GM13977 (cell line): Measurements from ENCODE around the gene PXK.

Experiments
- DNase-seq: peaks from one replicate; pipeline ENCODE4 v3.0.0; 2012; ENCODE audit warnings: low spot score
- CTCF ChIP-seq: IDR thresholded peaks from 2 replicates; pipeline ENCODE4 v1.5.1; 2012; ENCODE audit warnings: mild to moderate bottlenecking, control low read depth; ENCODE audit not compliant: insufficient read depth; ENCODE audit errors: extremely low read depth, missing control alignments
- in situ Hi-C: fragments of 300-500 bp; cut with MboI; formaldehyde crosslinking; loops from one replicate; pipeline ENCODE4 v1.12.0; 2022; ENCODE audit warnings: low sequenced_read_pairs, low pct_unique_long_range_greater_than_20kb, mixed read lengths, inconsistent platforms; ENCODE audit not compliant: unreplicated experiment

Gene PXK

GRCh38 chr3:58299839-58300516 is 32.7 kb upstream of the PXK start:
- no peak for DNase-seq
- in situ Hi-C loops: loop anchor here (5.0 to 25.0 kb wide), 3 partner anchors 113 to 337 kb away; partner anchors contain the start of gene FLNB
- peak; percentile 56 for TF ChIP-seq CTCF

- peak; percentile 94 for DNase-seq
- peak; percentile 95 for TF ChIP-seq CTCF
- in situ Hi-C loops: loop anchor here (25.0 kb wide), 2 partner anchors 294 to 331 kb away; partner anchors contain the start of gene FLNB
These were observed 26.6 kb upstream of the PXK start, which contains the start of the genes HTD2 and RPP14 for GRCh38 chr3:58305882-58306711. TSS of gene HTD2 (plus strand) at chr3:58306520. CDS start at chr3:58317614, 11,094 bp downstream. TSS of gene RPP14 (plus strand) at chr3:58306245. CDS start at chr3:58310330, 4,085 bp downstream.

- peak; percentile 56 for DNase-seq
- in situ Hi-C loops: loop anchor here (25.0 kb wide), 2 partner anchors 295 to 330 kb away; partner anchors contain the start of gene FLNB
- peak; percentile 60 for TF ChIP-seq CTCF
These were observed 25.0 kb upstream of the PXK start for GRCh38 chr3:58307639-58308215.

- no peak for TF ChIP-seq CTCF
- DNase-seq: no peak
- in situ Hi-C loops: loop anchor here (25.0 kb wide), 2 partner anchors 296 to 329 kb away; partner anchors contain the start of gene FLNB
These were observed 24.0 kb upstream of the PXK start for GRCh38 chr3:58308728-58309127.

- TF ChIP-seq CTCF: no peak
- in situ Hi-C loops: loop anchor here (25.0 kb wide), 2 partner anchors 306 to 319 kb away; partner anchors contain the start of gene FLNB
- no peak for DNase-seq
These were observed 14.9 kb upstream of the PXK start for GRCh38 chr3:58317811-58318210.

- no peak for DNase-seq
- in situ Hi-C loops: loop anchor here (5.0 to 25.0 kb wide), 3 partner anchors 211 to 316 kb away; partner anchors contain the start of gene FLNB
- TF ChIP-seq CTCF: no peak
These were observed 10.9 kb upstream of the PXK start for GRCh38 chr3:58321791-58322190.
